ENCODE measurements around the gene ITGA11. TPM values are rescaled to one million over a fixed set of nuclear protein-coding genes. Genes with fewer than 3 reads are reported as not detected.

ITGA11 gene
- total RNA-seq, 1 donor from 2014 or later, result 4.5 TPM

DNA sequence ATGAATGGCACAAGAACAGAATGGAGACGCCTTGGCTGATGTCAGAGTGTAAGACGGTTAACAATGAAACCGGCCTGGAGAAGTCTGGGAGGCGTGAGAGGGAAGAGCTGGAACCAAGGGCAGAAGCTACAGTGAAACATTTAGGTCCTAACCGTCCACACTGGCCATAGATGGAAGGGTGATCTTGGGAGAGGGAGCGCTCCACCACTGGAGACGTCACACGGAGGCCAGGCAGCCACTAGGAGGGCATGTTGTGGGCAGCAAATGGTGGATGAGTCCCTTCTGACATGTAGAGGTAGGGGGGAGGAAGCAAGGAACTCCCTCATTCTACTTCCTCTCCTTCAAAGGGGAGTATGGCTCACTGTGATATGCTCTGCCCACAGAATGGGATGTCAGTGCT, 130.7 kb downstream of the ITGA11 start:
- DNase-seq (ENCODE audit: low spot score), result no peak

DNA sequence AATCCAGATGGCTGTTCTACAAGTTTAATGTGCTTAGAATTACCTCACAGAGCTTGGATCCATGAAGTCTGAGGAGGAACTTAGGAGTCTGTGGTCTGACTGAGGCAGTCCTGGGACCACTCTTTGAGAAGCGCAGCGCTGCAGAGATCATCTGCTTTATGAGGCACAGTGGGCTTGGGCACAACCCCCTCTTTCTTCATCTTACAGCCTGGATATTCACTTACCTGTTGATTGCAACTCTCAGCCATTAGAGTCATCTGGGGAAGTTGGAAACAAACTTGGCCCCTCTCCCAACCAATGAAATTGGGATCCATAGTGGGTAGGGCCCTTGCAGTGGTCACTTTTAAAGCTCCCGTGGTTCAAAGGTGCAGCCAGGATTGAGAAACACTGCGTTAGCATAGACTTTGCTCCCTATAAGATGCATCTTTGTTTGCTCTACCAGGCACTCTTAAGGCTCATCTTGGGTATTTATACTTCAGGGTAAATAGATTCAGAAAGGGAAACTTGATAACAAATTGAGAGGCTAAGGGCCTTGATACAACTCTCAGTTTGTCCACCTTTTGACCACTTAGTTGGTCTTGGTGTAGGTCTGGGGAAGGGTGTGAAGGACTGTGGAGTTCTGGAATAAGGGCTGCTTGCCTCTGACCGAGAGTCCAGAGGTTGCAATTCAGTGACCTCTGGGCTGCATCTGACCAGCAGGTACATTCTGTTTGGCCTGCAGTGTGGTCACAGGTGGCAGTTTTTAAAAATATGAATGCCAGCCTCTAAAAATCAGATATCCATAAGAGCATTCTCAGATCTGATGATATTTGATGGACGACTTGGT, 131.6 kb downstream of the ITGA11 start:
- DNase-seq (ENCODE audit: low spot score), result no peak

DNA sequence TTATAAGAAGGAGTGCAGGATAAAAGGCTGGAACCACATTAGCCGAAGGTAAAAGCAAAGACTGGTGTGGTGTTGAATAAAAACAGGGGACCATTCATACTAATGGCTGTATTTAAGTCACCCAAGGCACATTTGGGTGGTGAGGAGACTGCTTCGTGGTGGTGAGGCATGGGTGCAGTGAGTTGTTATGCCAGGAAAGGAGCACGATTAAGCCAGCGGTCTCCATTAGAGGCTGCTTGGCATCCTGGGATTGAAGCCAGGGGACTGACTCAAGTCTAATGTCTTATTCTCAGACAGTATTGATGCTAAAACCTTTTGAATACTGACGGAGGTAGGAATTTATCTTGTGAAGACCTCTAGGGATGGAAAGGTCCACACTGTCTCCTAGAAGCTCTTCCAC, 132.5 kb downstream of the ITGA11 start:
- no peak for DNase-seq (ENCODE audit: low spot score)

- DNase-seq (ENCODE audit: low spot score), result no peak
Measured at GRCh38 chr15:68298882-68299381, 133.0 kb downstream of the ITGA11 start.

GRCh38 chr15:68298336-68298735, 133.6 kb downstream of the ITGA11 start:
- no peak for DNase-seq (ENCODE audit: low spot score)

GRCh38 chr15:68295014-68295805, 136.8 kb downstream of the ITGA11 start:
- no peak for DNase-seq (ENCODE audit: low spot score)

DNA sequence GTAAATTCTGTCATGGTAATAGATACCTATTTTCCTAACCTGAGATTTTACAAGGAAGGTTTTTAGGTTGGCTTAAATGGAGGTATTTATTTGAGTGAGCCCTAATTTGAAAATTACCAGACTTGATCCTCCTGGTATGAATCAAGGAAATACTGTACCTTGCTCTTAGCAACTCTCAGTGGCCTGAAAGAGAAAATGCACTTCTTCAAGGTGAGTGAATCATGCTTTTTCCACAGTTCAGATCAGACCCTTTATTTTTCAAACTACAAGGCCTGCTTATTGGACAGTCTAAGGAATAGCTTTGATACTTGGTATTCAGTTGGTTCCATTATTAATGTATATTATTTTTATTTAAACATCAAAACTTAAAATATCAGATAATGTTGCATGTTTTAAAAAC, 139.0 kb downstream of the ITGA11 start:
- DNase-seq (ENCODE audit: low spot score), result no peak

DNA sequence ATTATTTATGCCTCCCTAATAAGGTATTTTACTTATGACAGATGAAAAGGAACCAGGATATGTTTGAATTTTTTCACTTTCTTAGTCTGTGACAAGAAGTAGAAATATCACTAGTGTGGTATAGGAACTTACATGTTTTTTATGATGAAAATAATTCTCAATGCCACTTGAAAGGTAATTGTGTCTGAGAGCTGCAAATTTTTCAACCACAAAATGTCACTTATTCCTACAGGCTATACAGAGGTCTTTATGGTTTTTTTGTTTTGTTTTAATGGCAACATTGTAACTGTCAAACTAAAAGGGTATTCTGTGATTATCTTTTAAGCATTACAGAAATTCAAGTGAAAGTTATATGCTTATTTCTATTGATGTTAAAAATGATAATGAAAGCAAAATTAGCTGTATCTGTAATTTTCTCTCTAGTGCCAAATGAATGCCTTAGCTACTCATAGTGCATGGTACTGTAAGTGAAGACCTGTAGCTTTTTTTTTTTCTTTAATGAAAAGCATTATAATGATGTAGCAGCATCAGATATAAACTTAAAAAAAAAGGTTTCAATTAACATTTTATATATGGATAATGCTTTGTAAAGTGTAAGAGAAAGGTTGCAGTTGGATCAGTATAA, 139.7 kb downstream of the ITGA11 start:
- no peak for DNase-seq (ENCODE audit: low spot score)

GRCh38 chr15:68290715-68291114, 141.2 kb downstream of the ITGA11 start:
- no peak for DNase-seq (ENCODE audit: low spot score)

GRCh38 chr15:68289621-68290352, 142.2 kb downstream of the ITGA11 start:
- DNase-seq (ENCODE audit: low spot score), result no peak

- no peak for DNase-seq (ENCODE audit: low spot score)
Measured at GRCh38 chr15:68289057-68289456, 142.9 kb downstream of the ITGA11 start.

GRCh38 chr15:68286256-68286655, 145.7 kb downstream of the ITGA11 start:
- no peak for DNase-seq (ENCODE audit: low spot score)

DNA sequence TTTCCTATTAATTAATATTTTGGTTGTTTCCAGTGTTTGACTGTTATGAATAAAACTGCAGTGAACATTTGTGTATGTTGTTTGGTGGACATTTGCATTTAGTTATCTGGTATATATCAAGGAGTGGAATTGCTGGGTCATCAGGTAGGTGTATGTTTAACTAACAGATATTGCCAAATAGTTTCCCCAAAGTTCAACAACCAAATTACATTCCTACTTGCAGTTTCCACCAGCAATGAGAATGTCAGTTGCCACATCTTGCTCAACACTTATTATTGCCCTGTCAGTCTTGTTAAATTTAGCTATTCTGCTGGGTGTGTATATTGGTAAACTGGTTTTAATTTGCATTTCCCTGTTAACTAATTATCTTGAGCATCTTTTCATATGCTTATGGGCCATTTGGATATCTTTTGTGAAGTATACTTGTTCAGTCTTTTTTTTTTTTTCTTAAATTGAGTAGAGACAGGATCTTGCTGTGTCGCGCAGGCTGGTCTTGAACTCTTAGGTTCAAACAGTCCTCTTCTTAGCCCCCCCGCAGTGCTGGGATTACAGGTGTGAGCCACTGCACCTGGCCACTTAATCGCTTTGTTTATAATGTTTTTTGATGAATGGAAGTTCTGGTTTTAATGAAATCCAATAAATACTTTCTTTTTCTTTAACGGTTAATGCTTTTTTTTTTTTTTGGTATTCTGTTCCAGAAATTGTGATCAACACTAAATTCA, 146.5 kb downstream of the ITGA11 start:
- no peak for DNase-seq (ENCODE audit: low spot score)

DNA sequence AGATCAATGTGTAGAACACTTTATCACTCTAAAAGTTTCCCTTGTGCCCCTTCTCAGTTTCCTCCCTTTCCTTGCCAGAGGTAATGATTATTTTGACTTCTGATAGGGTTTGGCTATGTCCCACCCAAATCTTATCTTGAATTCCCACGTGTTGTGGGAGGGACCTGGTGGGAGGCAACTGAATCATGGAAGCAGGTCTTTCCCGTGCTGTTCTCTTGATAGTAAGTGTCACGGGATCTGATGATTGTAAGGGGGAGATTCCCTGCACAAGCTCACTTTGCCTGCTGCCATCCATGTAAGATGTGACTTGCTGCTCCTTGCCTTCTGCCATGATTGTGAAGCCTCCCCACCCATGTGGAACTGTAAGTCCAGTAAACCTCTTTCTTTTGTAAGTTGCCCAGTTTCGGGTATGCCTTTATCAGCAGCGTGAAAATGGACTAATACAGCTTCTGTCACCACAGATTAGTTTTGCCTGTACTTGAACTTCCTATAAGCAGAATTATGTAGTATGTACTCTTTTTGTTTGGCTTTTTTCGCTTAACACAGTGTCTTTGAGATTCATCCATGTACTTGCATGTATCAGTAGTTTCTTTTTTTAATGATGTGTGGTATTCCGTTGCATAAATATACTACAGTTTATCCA, 147.2 kb downstream of the ITGA11 start:
- no peak for DNase-seq (ENCODE audit: low spot score)

DNA sequence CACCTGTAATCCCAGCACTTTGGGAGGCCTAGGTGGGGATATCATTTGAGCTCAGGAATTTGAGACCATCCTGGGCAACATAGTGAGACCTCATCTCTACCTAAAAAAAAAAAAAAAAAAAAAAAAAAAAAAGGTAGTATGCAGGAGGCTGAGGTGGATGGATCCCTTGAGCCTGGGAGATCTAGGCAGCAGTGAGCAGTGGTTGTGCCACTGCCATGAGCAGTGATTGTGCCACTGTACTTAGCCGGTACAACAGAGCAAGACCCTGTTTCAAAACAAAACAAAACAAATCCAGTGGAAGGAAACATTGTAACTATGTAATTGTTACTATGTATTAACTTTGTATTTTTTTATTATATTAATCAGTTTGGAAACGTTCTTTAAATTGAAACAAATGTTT, 148.6 kb downstream of the ITGA11 start:
- no peak for DNase-seq (ENCODE audit: low spot score)

DNA sequence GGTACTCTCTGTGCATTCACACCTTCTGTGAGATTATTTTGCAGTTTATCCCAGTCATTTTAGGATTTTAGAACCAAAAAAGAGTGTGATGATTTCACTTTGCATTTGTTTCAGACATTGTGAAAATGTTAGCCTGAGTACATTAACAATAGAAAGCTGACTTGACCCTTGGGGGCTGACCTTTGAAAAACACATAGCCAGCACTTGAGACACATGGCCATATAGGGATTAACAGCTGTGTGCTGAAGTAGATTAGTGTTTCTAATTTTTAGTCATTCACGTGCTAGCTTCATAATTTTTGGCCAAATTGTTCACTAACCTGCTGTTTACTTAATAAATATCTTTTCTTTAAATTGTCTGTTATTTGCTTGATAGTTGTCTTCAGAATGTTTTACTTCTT, 151.0 kb downstream of the ITGA11 start:
- DNase-seq (ENCODE audit: low spot score), result no peak

DNA sequence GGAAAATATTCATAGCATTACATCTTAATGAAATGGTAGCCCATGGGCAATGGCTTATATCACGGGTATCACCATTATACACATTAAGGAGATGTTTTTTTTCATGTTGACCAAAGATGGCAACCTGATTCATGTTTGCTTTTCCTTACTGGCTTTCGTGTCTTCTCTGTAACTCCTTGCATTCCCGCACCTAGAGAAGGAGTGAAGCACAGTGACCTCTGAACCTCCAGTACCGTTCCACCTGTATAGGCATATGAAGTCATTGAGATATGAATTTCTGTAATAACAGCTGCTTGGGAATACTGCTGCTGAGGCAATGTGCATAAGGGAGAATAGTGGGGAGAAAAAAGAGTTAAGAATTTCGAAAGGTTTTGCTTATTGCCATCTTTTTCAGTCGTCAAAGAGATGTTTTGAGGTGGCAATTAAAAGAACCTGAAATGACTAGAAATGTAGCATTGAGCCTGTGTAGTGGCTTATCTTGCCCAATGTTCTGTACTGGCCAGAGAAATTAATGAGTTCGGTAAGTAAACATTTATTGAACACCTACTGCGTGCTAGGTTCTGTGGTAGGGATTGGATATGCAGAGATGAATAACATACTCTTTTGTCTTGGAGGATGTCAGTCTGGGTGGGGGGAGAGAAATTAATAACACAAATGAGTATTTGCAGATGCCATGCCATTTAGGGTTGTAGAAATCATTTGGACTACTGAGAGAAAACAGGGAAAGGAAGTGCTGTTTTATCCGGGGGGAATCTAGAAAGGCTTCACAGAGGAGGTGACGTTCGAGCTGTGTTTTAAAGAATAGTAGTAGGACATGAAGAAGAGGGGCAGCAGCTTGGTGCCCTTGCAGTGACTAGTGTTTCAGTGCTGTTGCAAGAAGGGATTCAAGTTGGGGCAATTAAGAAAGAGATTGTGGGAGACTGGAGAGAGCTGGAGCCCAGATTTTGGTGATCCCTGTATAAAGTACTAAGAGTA, 151.9 kb downstream of the ITGA11 start:
- no peak for DNase-seq (ENCODE audit: low spot score)

GRCh38 chr15:68278595-68279405, 153.2 kb downstream of the ITGA11 start:
- DNase-seq (ENCODE audit: low spot score), result no peak
